Stimulated activated CD4-positive, alpha-beta T cell treated with anti-CD3 and anti-CD28 coated beads, Interleukin-1b, Interleukin-23, amount 100 ng/mL, for 24 hours (primary cell): Measurements from ENCODE around the gene BMP8A.
A peak's percentile ranks its signal among the peaks of the same experiment; 100 is the strongest.
"Not testable (repeated sequence)": the region's sequence is repeated elsewhere in the genome, so short reads cannot be mapped to it uniquely, and the experiment has no call there.

ENCODE experiments used
- DNase-seq, 4 experiments: peaks; one replicate each; pipeline ENCODE4 v3.0.0-alpha.2; 2020; ENCODE audit warnings: low read depth in 4 of 4, low spot score in 1 of 4

BMP8A gene

DNA sequence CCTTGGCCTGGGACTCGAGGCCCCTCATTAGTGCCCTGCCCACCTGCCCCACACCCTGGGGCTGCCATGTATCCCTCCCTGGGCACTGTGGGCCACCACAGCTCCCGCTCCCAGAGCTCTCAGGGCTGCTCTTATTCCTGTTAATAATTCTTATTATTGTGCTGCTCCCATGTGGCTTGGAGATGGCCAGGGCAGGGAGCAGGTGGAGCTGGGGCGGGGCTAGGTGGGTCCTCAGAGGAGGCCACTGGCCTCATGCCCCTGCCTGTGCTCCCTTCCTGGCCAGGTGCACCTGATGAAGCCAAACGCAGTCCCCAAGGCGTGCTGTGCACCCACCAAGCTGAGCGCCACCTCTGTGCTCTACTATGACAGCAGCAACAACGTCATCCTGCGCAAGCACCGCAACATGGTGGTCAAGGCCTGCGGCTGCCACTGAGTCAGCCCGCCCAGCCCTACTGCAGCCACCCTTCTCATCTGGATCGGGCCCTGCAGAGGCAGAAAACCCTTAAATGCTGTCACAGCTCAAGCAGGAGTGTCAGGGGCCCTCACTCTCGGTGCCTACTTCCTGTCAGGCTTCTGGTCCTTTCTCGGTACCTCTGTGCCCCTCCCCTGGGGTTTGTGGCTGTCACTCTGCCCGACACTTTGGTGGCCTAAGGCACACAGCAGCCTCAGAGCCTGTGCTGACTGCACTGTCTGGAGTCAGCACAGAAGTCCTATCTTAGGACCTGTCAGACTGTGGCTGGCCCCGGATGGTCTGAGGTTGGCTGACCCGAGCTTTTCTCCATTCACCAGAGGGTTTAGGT is 34.1 kb downstream of the BMP8A start:
- DNase-seq: no peak

DNA sequence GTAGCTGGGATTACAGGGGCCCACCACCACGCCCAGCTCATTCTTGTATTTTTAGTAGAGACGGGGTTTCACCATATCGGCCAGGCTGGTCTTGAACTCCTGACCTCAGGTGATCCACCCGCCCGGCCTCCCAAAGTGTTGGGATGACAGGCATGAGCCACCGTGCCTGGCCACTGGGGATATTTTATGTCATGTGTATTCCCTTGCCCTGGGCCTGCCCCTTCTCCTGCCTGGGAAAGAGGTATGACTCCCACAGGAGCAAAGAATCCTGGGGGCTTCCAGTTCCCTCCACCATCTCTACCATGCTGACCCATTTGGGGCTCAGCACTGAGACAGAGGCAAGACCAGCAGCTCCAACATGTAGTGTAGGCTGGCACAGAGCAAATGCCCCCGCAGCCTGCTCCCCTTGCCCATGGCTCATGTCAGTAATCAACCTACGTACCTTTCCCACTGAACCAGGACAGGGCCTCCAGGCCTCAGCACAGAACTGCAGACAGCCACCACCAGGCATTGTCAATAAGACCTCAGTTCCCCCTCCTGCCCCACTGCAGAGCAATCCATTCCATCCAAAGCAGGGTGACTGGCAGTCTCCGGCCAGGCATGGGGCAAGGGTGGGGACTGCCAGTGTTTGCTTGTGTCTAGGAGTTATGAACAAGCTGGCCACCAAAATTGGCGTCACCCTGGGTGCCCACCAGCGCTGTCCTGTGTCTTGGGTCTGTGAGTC is 35.2 kb downstream of the BMP8A start:
- DNase-seq: no peak

DNA sequence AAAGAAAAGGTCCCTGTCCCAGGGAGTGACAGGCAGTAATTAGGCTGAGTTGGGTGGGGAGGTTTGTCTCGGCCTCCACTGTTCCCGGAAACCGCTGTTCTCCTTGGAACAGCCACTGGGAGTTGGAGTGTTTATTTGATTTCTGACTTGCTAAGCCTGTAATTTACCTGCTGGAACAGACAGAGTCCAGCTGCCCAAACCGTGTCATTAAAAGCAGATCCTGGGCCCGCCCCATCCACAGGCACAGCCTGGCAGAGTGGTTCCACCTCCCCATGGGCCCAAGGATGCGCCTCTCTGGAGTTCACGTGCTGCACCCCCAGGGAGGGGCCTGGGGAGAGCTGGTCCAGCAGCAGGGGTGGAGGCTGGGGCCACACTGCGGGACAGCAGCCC is 35.7 kb downstream of the BMP8A start:
- not testable (repeated sequence) for DNase-seq

DNA sequence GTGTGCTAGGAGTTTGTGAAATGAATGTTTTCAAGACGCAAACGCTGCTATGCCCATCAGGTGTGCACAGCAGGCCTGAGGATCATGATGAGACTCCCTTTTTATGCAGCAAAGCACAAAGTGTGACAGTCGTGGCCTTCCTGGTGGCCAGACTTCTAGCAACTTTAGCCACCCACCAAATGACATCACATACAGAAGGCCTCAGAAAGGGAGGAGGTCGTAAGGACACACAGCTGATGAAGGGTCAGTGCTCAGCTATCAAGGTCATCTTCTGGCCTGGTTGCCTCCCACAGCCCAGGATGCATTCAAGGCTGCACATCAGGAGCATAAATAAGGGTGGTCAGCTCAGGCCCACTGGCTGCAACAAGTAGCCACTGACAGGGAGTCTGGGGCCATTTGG is 36.6 kb downstream of the BMP8A start:
- DNase-seq: no peak

DNA sequence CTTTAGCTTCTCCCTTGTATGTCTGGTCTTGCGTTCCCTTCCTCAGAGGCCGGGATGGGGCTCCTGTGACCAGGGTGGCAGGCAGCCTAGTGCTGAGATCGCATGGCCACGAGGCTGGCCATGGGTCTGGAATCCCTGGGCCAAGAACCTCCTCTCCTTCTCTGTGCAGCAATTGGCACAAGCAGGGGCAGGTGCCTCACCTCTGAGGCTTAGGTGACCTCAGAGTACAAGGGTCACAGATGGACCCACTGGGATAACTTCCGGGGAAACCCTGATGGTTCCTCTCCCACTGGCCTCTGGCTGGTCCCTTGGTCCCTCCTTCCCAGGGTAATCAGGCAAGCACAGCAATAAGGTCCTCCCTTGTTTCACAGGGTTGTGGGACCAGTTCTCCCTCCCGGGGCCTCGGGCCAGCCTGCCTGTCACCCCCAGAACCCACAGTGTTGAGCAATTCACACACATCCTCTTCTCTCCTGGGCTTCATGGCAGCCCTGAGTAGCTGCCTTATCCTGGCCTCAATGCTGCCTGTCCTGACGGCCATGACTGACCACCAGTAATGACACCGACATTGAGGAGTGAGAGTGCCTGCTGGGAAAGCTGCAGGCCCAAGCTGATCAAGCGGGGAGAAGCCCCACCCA is 38.6 kb downstream of the BMP8A start:
- no peak for DNase-seq

DNA sequence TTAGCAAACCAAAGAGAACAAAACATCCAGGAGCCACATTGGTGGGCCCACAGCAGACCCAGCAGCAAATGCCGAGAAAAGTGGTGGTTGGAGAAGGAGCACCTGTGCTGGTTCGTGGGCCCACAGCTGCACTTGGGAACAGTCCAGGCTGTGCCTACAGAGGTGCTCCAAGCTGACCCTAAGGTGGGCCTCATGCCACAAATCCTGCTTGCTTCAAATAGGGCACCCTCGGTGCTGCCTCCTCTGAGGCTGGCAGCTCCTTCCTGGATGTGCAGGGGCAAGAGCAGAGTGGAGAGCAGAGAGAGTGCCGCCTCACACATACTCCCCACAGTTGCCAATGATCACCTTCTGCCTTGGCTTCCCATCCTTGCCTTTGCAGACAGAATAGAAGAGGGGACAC is 40.1 kb downstream of the BMP8A start:
- no peak for DNase-seq

DNA sequence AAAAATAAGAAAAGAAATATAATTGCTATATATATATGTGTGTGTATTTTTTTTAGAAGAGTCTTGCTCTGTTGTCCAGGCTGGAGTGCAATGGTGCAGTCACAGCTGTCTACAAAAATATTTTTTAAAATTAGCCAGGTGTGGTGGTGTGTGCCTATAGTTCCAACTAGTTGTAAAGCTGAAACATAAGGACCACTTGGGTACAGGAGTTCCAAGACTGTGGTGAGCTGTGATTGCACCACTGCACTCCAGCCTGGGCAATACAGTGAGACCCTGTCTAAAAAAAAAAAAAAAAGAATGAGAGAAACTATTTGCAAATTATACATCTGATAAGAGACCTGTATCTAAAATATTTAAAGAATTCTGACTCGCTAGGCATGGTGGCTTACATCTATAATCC is 42.0 kb downstream of the BMP8A start:
- DNase-seq: no peak

DNA sequence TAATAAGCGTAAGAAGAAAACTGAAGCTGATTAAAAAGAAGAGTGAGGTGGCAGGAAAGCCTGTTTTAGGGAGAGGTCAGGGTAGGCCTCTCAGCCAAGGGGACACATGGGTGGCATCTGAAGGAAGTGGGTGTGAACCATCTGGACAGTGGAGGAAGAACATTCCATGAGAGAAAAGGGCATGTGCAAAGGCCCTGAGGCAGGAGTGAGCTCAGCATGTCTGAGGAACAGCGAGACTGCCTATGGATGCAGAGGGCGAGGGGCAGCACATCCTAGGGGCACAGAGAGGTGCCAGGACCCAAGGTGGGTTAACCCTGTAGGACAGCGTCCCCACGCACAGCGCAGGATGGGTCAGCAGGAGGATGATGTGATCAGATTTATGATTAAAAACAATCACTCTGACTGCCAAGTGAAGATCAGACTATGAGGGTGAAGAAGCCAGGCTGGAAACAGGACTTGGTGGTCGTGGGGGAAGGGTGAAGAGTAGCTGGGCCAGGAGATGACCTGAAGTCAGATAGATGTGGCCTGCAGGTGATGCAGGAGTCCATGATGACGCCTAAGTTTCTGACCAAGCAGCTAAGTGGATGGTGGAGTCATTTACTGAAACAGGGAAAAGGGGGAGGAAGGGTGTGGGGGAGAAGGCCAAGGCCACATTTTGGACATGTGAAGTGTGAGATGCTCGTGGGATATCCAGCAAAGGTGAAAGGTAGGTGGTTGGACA is 47.3 kb downstream of the BMP8A start:
- DNase-seq: no peak

DNA sequence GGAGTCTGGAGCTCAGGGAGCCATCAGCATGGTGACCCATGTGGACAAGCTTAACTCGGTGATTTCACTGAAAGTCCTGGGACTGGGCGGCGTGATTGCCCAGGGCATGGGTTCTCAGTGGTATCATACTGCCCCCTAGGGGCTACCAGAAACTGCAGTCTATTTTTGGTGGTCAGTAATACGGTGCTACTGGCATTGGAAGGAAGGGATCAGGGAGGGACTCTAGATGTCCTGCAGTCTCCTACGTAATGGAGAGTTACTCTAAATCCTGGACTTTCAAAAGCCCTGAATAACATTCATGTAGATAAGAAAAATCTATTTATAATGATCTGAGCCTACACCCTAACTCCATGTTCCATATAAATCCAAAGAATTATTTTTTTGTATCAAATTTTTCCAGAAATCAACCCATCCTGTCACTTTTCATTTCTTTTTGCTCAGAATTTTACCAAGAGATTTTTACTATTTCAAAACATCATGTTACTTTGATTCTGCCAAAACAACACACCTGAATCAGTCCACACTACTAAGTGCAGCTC is 47.9 kb downstream of the BMP8A start:
- DNase-seq: peak in 1 of 4 experiments; percentile 13

DNA sequence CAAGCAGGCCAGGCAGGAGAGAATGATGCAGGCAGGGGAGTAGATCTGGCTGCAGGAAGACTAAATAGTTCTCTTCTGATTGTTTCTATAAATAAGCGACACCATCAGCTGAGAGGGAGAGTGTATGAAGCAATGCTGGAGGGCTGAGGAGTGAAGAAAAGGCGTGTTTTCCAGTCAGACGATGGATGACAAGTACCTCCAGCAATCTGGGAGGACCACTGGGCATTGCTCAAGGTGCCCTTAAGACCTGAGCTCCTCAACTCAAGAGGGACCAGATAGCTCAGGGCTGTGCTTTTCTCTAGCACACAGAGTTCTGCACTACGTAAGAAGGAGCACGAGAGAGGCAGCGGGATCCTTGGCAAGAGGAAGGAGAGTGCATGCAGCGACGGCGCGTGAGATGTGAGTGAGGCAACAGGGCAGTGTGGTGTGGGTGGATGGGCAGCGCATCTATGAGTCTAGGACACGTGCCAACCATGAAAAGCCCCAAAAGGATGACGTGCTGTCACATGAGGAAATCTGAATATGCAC is 49.1 kb downstream of the BMP8A start:
- DNase-seq: no peak

DNA sequence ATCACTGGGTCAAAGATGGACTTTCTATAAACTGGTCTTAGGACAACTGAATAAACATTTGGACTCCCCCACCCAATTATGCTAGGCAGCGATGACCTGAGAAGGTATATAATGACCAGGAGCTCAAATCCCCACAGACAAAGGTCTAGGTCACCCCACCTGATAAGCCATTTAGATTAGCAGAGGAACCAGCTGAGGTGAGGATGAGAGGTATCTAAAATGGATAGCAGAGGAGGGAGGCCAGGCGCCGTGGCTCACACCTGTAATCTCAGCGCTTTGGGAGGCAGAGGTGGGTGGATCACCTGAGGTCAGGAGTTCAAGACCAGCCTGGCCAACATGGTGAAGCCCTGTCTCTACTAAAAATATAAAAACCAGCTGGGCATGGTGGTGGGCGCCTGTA is 51.5 kb downstream of the BMP8A start:
- no peak for DNase-seq

DNA sequence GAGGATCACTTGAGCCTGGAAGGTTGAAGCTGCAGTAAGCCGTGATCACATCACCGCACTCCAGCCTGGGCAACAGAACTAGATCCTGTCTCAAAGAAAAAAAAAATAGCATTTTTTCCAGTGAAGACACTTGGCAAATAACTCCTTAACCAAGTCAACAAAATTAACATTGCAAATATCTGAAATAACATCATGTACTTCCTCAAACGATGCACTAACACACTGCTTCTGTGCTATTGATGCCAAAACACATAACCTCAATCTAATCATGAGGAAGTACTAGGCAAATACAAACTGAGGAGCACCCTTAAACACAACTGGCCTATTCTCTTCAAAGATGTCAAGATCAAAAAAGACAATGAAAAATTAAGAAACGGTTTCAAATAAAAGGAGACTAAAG is 52.9 kb downstream of the BMP8A start:
- no peak for DNase-seq

DNA sequence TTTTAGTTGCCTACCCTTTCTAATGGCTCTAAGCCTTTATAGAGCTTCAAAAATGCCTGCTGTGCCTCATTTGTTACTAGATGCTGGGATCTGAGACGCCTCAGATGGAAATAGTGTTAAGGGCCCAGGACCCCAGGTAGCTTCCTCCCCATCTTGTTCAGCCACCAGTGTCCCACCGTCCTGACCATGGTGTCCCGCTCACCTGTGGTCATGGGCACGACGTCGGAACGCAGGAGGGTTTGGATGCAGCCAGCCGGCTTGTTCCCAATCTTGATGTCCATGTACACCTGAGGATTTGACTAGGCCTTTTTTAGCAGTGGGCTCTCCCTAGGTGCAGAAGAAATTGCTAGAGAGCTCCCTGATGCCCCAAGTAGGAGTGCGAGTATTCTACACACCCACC is 54.1 kb downstream of the BMP8A start:
- no peak for DNase-seq

DNA sequence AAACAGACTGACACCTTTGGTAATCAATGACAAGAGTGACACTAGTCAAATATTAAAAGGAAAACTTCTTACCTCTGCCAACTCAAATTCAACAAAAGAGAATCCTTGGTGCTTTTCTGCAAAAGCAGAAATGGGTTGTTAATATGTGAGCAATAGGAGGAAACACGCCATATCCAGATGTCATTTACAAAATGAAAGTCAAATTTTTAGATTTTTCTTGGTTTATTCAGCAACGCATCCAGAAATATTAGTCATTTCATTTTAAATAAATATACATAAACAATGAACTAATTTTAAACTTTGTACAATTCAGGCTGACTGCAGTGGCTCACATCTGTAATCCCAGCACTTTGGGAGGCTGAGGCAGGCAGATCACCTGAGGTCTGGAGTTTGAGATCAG is 62.8 kb downstream of the BMP8A start:
- no peak for DNase-seq

DNA sequence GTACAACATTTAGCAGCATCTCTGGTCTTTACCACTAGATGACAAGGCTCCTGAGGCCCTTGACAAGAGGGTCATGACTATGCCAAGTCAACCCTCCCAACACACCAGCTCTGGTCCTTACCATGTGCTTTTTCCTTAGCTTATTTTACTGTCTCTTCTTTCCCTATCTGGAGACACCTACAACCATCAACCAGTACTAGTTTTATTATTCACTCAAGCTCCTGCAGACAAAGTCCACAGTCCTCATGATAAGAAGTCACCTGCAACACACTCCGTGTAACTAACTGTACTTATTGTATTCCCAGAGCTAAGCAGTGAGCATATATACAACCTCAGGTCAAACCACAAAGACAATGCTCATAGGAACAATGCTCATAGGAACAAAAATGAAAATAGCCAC is 69.8 kb downstream of the BMP8A start:
- DNase-seq: no peak

DNA sequence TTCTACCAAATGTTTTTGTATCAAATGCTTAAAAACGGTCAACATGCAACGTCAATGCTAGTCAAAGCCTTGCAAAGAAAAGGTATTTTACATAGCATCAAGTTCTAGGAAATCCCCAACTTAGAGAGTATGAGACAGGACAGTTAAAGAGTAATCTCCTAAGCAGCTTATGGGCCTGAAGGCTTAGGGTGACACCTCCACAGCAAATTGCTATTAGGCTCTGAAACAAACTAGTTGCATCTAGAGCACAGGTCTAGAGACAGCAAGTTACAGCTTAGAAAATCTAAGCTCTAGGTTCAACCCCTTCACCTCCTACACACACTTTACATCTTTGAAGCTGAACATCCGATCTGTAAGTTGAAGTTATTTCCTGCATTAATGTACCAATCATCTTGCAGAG is 71.5 kb downstream of the BMP8A start:
- no peak for DNase-seq

DNA sequence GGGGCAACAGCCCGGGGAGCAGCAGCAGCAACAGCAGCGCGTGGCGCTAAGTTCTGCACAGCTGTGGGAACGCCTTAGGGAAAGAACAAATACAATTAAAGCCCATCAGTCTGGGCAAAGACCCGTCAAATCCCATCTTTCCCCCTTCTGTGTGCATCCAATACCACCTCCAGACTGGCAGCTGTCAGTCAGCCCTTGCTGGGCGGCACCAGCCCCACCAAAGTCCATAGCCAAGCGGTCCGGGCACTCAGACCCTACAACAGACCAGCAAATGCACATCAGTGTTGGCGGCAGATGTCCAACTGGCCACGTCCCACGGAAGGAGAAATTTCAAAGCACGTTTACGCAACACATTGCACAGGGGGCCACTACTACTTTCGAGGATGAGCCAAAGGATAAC is 72.2 kb downstream of the BMP8A start:
- DNase-seq: no peak

DNA sequence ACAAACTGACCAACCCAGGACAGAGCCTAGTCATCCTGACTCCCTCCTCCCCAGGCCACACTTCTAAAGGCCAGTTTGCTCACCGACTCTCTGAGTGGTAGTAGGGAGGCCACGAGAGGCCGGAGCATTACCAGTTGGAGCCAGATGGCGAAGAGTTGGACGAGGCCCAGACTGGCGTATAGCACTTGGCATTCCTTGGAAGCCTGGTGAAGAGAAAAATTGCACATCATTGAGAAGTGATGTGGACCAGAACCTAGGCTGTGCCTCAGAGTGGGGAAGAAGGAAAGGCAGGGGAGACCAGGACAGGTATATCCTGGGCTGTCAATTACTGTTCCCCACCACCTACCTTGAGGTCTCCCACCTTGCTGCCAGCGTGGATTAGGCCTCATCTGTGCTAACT is 72.9 kb downstream of the BMP8A start:
- no peak for DNase-seq

DNA sequence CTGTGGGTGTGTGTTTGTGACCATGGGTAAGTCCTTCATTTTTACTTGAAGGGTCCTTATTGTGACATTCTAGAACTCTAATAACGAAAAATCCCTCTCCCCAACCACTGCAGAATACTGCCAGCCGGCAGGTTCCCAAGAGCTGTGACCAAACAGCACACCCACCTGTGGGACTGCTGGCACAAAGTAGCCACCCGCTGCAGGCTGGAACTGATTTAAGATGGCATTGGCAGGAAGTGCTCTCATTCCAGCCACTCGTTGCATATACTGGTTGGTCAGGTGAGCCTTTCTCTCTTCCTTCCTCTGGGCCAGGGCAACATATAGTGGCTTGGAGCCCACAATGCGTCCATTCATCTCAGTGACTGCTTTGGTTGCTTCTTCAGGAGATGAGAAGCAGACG is 73.5 kb downstream of the BMP8A start:
- no peak for DNase-seq

DNA sequence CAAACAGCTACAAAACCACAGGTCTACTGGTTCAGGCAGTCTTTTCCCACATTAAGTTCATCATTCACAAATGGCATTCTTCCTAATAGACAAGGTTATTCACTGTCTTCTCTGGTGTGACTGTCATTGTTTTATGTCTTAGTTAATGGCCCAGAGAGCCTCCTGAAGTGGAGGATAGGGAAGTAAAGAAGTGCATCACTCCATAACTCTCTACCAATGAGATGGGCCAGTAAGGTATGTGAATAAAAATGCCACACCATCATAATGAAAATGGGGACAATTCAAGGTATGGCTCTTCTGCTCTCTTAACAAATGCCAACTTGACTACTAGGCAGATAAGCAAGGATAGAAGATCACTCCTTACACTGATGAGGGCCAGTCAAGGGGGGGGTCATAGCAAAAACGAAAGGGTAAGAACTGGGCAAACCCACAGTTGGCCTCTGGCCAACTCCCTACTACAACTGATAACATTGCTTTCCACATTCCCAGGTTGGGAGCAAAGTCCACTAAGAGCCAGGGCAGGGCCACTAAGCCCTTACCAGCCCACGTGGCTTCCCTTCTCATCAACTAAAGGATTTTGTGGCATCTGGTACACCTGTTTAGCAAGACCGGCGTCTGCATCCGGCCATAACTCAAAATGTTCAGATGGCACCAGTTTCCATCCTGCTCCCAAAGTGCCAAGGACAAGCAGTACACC is 75.2 kb downstream of the BMP8A start:
- no peak for DNase-seq

DNA sequence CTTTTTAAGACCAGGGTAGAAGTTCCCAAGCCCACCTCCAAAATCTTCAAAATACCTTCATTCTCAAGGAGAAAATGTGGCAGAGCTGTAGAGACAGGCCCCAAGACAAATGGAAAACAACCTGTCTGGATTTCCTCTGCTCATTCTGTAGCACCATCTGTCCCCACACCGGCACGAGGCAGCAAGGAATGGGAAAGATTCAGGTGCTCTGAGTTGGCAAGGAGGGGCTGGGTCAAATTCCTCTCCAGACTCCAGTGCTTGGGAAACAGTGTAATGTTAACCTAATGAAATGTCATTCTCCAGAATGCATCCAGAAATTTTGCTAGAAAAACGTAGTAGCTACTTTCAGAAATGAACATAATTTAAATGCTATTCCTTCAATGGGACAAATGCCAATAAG is 75.9 kb downstream of the BMP8A start:
- no peak for DNase-seq
